Endothelial cell of umbilical vein (primary cell): Measurements from ENCODE around the gene SLC15A2. TPM values are rescaled to one million over a fixed set of nuclear protein-coding genes. Genes with fewer than 3 reads are reported as not detected.

Experiments used
- BruUV-seq: library from RNA; stranded (reverse); fragments of 400-500 nt; replicated peaks from 2 replicates; lab custom pipeline; 2021; lab: Mats Ljungman, UMichigan
- CTCF ChIA-PET: fragments of 300-600, 350-600 bp; sonication (Branson Sonifier 250); formaldehyde crosslinking; loops from one replicate; lab custom pipeline; 2021; ENCODE audit warnings: antibody characterized with exemption, inconsistent platforms; lab: Charles Lee
- POLR2A ChIA-PET: fragments of 300-600, 350-600 bp; sonication (Branson Sonifier 250); formaldehyde crosslinking; loops from one replicate; lab custom pipeline; 2021; ENCODE audit warnings: antibody characterized with exemption, inconsistent platforms; lab: Charles Lee
- DNase-seq: peaks from one replicate; pipeline ENCODE4 v3.0.0-alpha.2; 2011; ENCODE audit warnings: low read depth, low spot score
- FAIRE-seq: peaks from 2 replicates; lab custom pipeline; 2011; peaks lifted over from hg19 to GRCh38; lab: Jason Lieb, UNC
- H2AFZ ChIP-seq: 2 replicates; pipeline ENCODE4 v1.6.0; 2012; ENCODE audit warnings: low read depth, low read length, control low read depth, inconsistent platforms
- H3K27ac ChIP-seq: 2 replicates; pipeline ENCODE4 v1.5.1; 2011; ENCODE audit warnings: low read depth, mild to moderate bottlenecking, control low read depth, low read length, moderate library complexity; ENCODE audit not compliant: insufficient read depth
- H3K27me3 ChIP-seq, 2 experiments: 2 replicates each; pipeline versions ENCODE4 v1.6.0 to v1.6.1; 2011; ENCODE audit warnings: low read length in 2 of 2, mixed read lengths in 1 of 2; ENCODE audit not compliant: control insufficient read depth in 2 of 2, insufficient read depth in 2 of 2
- H3K36me3 ChIP-seq, 2 experiments: 2 replicates in 1 of 2; 3 replicates in 1 of 2; pipeline ENCODE4 v1.5.1; 2011; ENCODE audit warnings: low read length in 2 of 2, mild to moderate bottlenecking in 1 of 2, moderate library complexity in 1 of 2; ENCODE audit not compliant: control insufficient read depth in 2 of 2, insufficient read depth in 2 of 2; ENCODE audit errors: extremely low read depth in 1 of 2
- H3K4me1 ChIP-seq: 3 replicates; pipeline ENCODE4 v1.5.1; 2011; ENCODE audit warnings: mild to moderate bottlenecking, low read length; ENCODE audit not compliant: control insufficient read depth, insufficient read depth; ENCODE audit errors: extremely low read depth
- H3K4me2 ChIP-seq: 2 replicates; pipeline ENCODE4 v1.6.1; 2011; ENCODE audit warnings: low read length, control low read depth, mixed read lengths; ENCODE audit not compliant: insufficient read depth
- H3K4me3 ChIP-seq, 3 experiments: fragments of 200-600 bp in 1 of 3; sonication (generic), shearing (Covaris generic) in 1 of 3; replicated peaks in 1 of 3; 2 replicates each; pipeline ENCODE4 v1.5.1; 2011 to 2016; ENCODE audit warnings: control low read depth in 3 of 3, low read length in 3 of 3, mild to moderate bottlenecking in 2 of 3, inconsistent platforms in 1 of 3, low read depth in 1 of 3, moderate library complexity in 1 of 3; ENCODE audit not compliant: insufficient read depth in 1 of 3
- H3K79me2 ChIP-seq: 2 replicates; pipeline ENCODE4 v1.6.0; 2012; ENCODE audit warnings: low read length, inconsistent platforms; ENCODE audit not compliant: control insufficient read depth, insufficient read depth
- H3K9ac ChIP-seq: replicated peaks from 2 replicates; pipeline ENCODE3; 2011; ENCODE audit warnings: low read length, control low read depth; ENCODE audit not compliant: insufficient read depth; ENCODE audit errors: extremely low read depth
- H3K9me1 ChIP-seq: replicated peaks from 3 replicates; pipeline ENCODE4 v1.6.0; 2011; ENCODE audit warnings: mild to moderate bottlenecking, low read length; ENCODE audit not compliant: control insufficient read depth, insufficient read depth; ENCODE audit errors: extremely low read depth
- H3K9me3 ChIP-seq: replicated peaks from 2 replicates; pipeline ENCODE4 v1.5.1; 2012; ENCODE audit warnings: low read length, inconsistent platforms; ENCODE audit not compliant: control insufficient read depth, insufficient read depth
- H4K20me1 ChIP-seq: replicated peaks from 2 replicates; pipeline ENCODE3; 2011; ENCODE audit warnings: mild to moderate bottlenecking, low read length; ENCODE audit not compliant: control insufficient read depth, insufficient read depth; ENCODE audit errors: extremely low read depth
- EZH2 ChIP-seq: IDR thresholded peaks from 2 replicates; pipeline ENCODE4 v1.6.1; 2012; ENCODE audit warnings: borderline replicate concordance, low read depth, mild to moderate bottlenecking, moderate library complexity, low read length, inconsistent platforms; ENCODE audit not compliant: severe bottlenecking
- FOS ChIP-seq: IDR thresholded peaks from 2 replicates; pipeline ENCODE4 v1.6.1; 2011; ENCODE audit warnings: mild to moderate bottlenecking, low read length, moderate library complexity, borderline replicate concordance; ENCODE audit not compliant: insufficient read depth
- GATA2 ChIP-seq: IDR thresholded peaks from 2 replicates; pipeline ENCODE4 v1.7.0; 2011; ENCODE audit warnings: low read depth, mild to moderate bottlenecking, moderate library complexity, mixed read lengths, low read length; ENCODE audit not compliant: insufficient read length, insufficient read depth
- JUN ChIP-seq: IDR thresholded peaks from 2 replicates; pipeline ENCODE4 v1.6.1; 2011; ENCODE audit warnings: borderline replicate concordance, low read depth; ENCODE audit not compliant: insufficient read length, insufficient read depth
- MYC ChIP-seq: IDR thresholded peaks from one replicate; pipeline ENCODE4 v1.6.1; 2011; ENCODE audit warnings: mild to moderate bottlenecking, low read depth, low read length
- POLR2A ChIP-seq: IDR thresholded peaks from 2 replicates; pipeline ENCODE4 v1.6.1; 2012; ENCODE audit warnings: low read depth, mild to moderate bottlenecking, control low read depth, low read length
- POLR2AphosphoS5 ChIP-seq: IDR thresholded peaks from 2 replicates; pipeline ENCODE4 v1.6.1; 2012; ENCODE audit warnings: low read depth, mild to moderate bottlenecking, control low read depth, low read length, moderate library complexity; ENCODE audit not compliant: insufficient read depth
- dilution Hi-C: fragments of 300-500 bp; cut with MboI; formaldehyde crosslinking; loops from one replicate; pipeline ENCODE4 v1.15.0; 2019; ENCODE audit warnings: low sequenced_read_pairs; ENCODE audit not compliant: extremely low pct_ligation_motif_present
- intact Hi-C: fragments of 100-400 bp; cut with micrococcal nuclease; formaldehyde crosslinking; loops from one replicate; pipeline ENCODE4 v1.10.0; 2022
- polyA plus RNA-seq, 4 experiments: library from polyadenylated mRNA; depleted of rRNA in 3 of 4; stranded (reverse) in 3 of 4; unstranded in 1 of 4; fragments of >200 nt; gene quantifications; 2 replicates each; pipeline versions ENCODE4 v1.2.1 to v1.2.3, GENCODE V29; 2011 to 2012; ENCODE audit warnings: missing spikeins in 1 of 4
- total RNA-seq: library from RNA; stranded (reverse); gene quantifications from 2 replicates; pipeline ENCODE4 v1.2.3, GENCODE V29; 2021
- TF ChIP-seq, protein P1 (sequence below): IDR thresholded peaks from 2 replicates; pipeline ENCODE4 v1.6.1; 2011; ENCODE audit not compliant: insufficient read depth, insufficient read length
- TF ChIP-seq, protein P2 (sequence below), 2 donors: IDR thresholded peaks; 1 replicate in 1 of 2; 2 replicates in 1 of 2; pipeline ENCODE4 v1.5.1; 2011; ENCODE audit warnings: low read length in 2 of 2, mild to moderate bottlenecking in 2 of 2, moderate library complexity in 2 of 2, control low read depth in 1 of 2, inconsistent platforms in 1 of 2, low read depth in 1 of 2; ENCODE audit not compliant: insufficient read depth in 1 of 2; ENCODE audit errors: extremely low read depth in 1 of 2

Gene SLC15A2
- total and polyA plus RNA-seq, 2 donors (not counting 3 experiments of a cell fraction or from before 2014, with no cell fraction given), result 0.11 to 0.39 TPM

DNA sequence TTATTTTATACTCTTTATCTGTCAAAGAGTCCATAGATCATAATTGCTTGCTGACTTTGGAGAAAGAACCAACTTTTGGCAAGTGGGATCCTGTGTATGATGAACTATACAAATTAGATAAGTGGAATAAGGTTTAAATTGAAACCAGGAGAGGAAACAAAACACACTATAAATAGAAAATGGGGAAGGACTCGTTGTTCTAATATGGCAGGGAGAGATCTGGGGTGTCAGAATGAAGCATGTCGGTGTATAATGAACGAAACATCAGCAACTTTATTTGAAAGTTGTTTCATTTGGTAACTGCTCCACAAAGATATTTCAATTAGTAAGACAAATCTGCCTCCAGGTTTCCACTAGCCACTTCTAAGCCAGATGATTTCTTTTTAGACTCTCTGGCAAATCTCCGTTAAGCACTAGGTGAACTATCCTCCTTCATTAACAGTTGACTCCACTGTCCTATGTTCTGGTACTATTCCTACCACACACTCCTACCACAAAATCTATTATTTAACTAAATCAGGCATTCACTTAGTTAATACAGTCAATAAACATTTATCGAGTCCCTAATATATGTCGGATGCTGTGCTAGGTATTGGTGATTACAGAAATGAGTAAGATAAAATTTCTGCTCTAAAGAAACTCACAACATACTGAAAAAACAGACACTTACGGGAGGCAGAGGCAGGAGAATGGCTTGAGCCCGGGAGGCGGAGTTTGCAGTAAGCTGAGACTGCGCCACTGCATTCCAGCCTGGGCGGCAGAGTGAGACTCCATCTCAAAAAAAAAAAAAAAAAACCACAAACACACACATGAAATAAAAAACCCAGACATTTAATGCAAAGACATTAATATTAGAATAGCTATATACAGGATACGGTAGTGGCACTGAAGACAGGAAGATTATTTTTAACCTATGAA, 20.1 kb downstream of the SLC15A2 start:
- Histone ChIP-seq H2AFZ (no peak overlapping the region), H3K4me2 (no peak overlapping the region), H3K79me2 (no peaks in the 10 kb centered on the region), H3K9me1 (no peaks in the 10 kb centered on the region), H3K27ac (no peak overlapping the region), H3K36me3 (no peaks in the 10 kb centered on the region), H3K9me3 (no peaks in the 10 kb centered on the region), H4K20me1 (no peaks in the 10 kb centered on the region), H3K4me1 (no peaks in the 10 kb centered on the region), H3K27me3 (no peaks in the 10 kb centered on the region), H3K9ac (no peak overlapping the region), H3K4me3 (no peak overlapping the region)
- intact Hi-C loops, result no loop called here
- TF ChIP-seq MYC (no peak), POLR2A (no peak), JUN (no peak), GATA2 (no peak), FOS (no peak), POLR2AphosphoS5 (no peak), EZH2 (no peak)
- TF ChIP-seq, protein P1, sequence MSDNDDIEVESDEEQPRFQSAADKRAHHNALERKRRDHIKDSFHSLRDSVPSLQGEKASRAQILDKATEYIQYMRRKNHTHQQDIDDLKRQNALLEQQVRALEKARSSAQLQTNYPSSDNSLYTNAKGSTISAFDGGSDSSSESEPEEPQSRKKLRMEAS, result no peak
- TF ChIP-seq, protein P2, sequence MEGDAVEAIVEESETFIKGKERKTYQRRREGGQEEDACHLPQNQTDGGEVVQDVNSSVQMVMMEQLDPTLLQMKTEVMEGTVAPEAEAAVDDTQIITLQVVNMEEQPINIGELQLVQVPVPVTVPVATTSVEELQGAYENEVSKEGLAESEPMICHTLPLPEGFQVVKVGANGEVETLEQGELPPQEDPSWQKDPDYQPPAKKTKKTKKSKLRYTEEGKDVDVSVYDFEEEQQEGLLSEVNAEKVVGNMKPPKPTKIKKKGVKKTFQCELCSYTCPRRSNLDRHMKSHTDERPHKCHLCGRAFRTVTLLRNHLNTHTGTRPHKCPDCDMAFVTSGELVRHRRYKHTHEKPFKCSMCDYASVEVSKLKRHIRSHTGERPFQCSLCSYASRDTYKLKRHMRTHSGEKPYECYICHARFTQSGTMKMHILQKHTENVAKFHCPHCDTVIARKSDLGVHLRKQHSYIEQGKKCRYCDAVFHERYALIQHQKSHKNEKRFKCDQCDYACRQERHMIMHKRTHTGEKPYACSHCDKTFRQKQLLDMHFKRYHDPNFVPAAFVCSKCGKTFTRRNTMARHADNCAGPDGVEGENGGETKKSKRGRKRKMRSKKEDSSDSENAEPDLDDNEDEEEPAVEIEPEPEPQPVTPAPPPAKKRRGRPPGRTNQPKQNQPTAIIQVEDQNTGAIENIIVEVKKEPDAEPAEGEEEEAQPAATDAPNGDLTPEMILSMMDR (IDR thresholded peaks at IDR 0.05; ENCODE audit: extremely low read depth in 1 of 2, insufficient read depth in 1 of 2, low read depth in 1 of 2, low read length in 2 of 2), result no peak
- BruUV-seq, result no TSS peak
- no peak for FAIRE-seq
- dilution Hi-C loops, result no loop called here
- ChIA-PET POLR2A (no interaction called here), CTCF (no interaction called here)
- no peak for DNase-seq
